ENCODE results near the gene KRTAP12-1. TPM values are rescaled to one million over a fixed set of nuclear protein-coding genes. Genes with fewer than 3 reads are reported as not detected.

KRTAP12-1 gene
- total and polyA plus RNA-seq, 2 of the 8 experiments (the other 6 are each of a cell fraction or from before 2014, with no cell fraction given): 0.50 to 0.73 TPM

- FAIRE-seq: no peak
- Histone ChIP-seq H3K36me3 (ENCODE audit: control insufficient read depth in 2 of 4, insufficient read depth in 4 of 4, low read length in 3 of 4) (no peaks in the 10 kb centered on the region), H3K23ac (ENCODE audit: insufficient read length) (no peak overlapping the region), H4K91ac (replicated peaks; ENCODE audit: insufficient read length, low read length) (peak overlapping the region; percentile 84), H4K20me1 (replicated peaks in 1 of 2; ENCODE audit: control insufficient read depth in 1 of 2, insufficient read depth in 2 of 2, low read length in 2 of 2) (no peaks in the 10 kb centered on the region), H2BK120ac (replicated peaks; ENCODE audit: low read depth, low read length) (no peak overlapping the region), H3K14ac (ENCODE audit: insufficient read length) (no peak overlapping the region), H3K9ac (replicated peaks in 1 of 4; ENCODE audit: extremely low read depth in 1 of 4, low read depth in 3 of 4, low read length in 3 of 4) (no peak overlapping the region; a peak in 1 of 7 replicates), H2BK12ac (ENCODE audit: low read depth, low read length) (peak overlapping the region; percentile 92), H4K8ac (ENCODE audit: extremely low read depth, insufficient read depth, low read length) (no peak overlapping the region), H3K79me1 (ENCODE audit: low read depth, low read length) (no peaks in the 10 kb centered on the region), H3K23me2 (ENCODE audit: low read depth, low read length) (no peaks in the 10 kb centered on the region), H2AK5ac (ENCODE audit: low read depth, low read length) (no peak overlapping the region), H3K9me3 (ENCODE audit: insufficient read depth in 2 of 2, low read depth in 1 of 2, low read length in 1 of 2) (peaks cover 0 to 4% of the 10 kb centered on the region in 2 experiments; a peak in 2 of 4 replicates), H3K27me3 (replicated peaks in 1 of 4; ENCODE audit: control insufficient read depth in 3 of 4, extremely low read depth in 1 of 4, insufficient read depth in 3 of 4, low read length in 3 of 4) (no peaks in the 10 kb centered on the region), H4K5ac (ENCODE audit: insufficient read length, low read depth, low read length) (no peak overlapping the region), H3K4ac (replicated peaks; ENCODE audit: insufficient read length, low read depth, low read length) (no peak overlapping the region), H3K27ac (ENCODE audit: low read depth, low read length) (no peak overlapping the region), H2BK5ac (ENCODE audit: low read depth, low read length) (peak overlapping the region; percentile 82; the same call in 1 of the 2 replicates), H2AFZ (ENCODE audit: low read length) (0 out of 2 replicates have a peak overlapping the region, but pooled peaks have one; percentile 66), H3K4me2 (ENCODE audit: insufficient read depth in 1 of 2, low read depth in 2 of 2, low read length in 2 of 2) (no peak overlapping the region), H2BK20ac (ENCODE audit: low read length) (0 out of 2 replicates have a peak overlapping the region, but pooled peaks have one; percentile 51), H2BK15ac (ENCODE audit: low read length) (peak overlapping the region; percentile 98; the same call in 1 of the 2 replicates), H3K56ac (replicated peaks; ENCODE audit: insufficient read length, low read depth, low read length) (no peak overlapping the region), H3K18ac (ENCODE audit: extremely low read depth, low read length) (peak overlapping the region; percentile 17; the same call in 1 of the 2 replicates), H3K4me3 (ENCODE audit: extremely low read depth in 1 of 4, insufficient read depth in 2 of 4, low read depth in 3 of 4, low read length in 4 of 4) (no peak overlapping the region), H3K4me1 (replicated peaks in 1 of 4; ENCODE audit: control insufficient read depth in 3 of 4, insufficient read depth in 4 of 4, low read length in 3 of 4) (peaks cover 0 to 9% (median 3%) of the 10 kb centered on the region in 4 experiments; a peak in 5 of 7 replicates), H3K79me2 (ENCODE audit: control insufficient read depth in 1 of 2, insufficient read depth in 2 of 2, low read length in 2 of 2) (no peaks in the 10 kb centered on the region)
- no peak for DNase-seq (ENCODE audit: low read depth in 1 of 2, low spot score in 2 of 2)
- 77% methylated on average over 9 of the region's 11 CpGs; no CpG with 5 or more reads in 1 of the 2 experiments for WGBS, 2 experiments (ENCODE audit: extremely low coverage in 1 of 2, insufficient coverage in 1 of 2, insufficient read length in 1 of 2, insufficient replicate concordance in 2 of 2, low coverage in 1 of 2, low lambda C conversion rate in 2 of 2, missing lambda C conversion rate in 1 of 2)
- POLR2A ChIA-PET (ENCODE audit: partially characterized antibody): no interaction called here
- no peak for TF ChIP-seq CBX5 (IDR thresholded peaks at IDR 0.05; ENCODE audit: low read depth, low read length)
- TF ChIP-seq E2F6 (IDR thresholded peaks at IDR 0.05): no peak
- CTCF ChIA-PET (ENCODE audit: partially characterized antibody): no interaction called here
Observed at GRCh38 chr21:44658913-44659595, 22.9 kb downstream of the KRTAP12-1 start.

Data from H1 (cell line).